ENCODE data around the gene ERO1B.

DNA sequence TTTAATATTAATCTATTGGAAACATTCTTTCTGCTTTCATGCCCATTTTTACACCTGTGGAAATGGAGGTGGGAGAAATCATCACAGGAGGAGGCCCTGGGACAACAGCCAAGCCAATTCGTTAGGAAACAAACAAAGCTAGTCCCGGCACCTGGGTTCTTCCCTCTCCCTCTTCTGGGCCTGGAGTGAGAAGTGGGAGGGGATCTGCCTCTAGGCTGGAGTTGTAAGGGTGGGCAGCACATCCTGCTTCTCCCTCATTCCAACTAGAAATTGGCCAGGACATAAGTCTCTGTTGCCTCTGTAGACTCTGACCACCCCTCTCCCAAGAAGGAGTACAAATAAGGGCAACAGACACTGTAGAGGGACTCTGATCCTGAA lies 20.2 kb upstream of the ERO1B start:
- TF ChIP-seq, protein P1, sequence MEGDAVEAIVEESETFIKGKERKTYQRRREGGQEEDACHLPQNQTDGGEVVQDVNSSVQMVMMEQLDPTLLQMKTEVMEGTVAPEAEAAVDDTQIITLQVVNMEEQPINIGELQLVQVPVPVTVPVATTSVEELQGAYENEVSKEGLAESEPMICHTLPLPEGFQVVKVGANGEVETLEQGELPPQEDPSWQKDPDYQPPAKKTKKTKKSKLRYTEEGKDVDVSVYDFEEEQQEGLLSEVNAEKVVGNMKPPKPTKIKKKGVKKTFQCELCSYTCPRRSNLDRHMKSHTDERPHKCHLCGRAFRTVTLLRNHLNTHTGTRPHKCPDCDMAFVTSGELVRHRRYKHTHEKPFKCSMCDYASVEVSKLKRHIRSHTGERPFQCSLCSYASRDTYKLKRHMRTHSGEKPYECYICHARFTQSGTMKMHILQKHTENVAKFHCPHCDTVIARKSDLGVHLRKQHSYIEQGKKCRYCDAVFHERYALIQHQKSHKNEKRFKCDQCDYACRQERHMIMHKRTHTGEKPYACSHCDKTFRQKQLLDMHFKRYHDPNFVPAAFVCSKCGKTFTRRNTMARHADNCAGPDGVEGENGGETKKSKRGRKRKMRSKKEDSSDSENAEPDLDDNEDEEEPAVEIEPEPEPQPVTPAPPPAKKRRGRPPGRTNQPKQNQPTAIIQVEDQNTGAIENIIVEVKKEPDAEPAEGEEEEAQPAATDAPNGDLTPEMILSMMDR (IDR thresholded peaks at IDR 0.05; ENCODE audit: poor library complexity, severe bottlenecking) = no peak
- TF ChIP-seq POLR2AphosphoS5 (IDR thresholded peaks at IDR 0.05) (no peak), MXI1 (conservative IDR thresholded peaks at IDR 0.05; ENCODE audit: poor library complexity, severe bottlenecking) (no peak), EZH2 (IDR thresholded peaks at IDR 0.05; ENCODE audit: borderline replicate concordance, insufficient read depth, low read length, poor library complexity, severe bottlenecking) (no peak), TAF1 (IDR thresholded peaks at IDR 0.05; ENCODE audit: low read depth) (no peak)
- TF ChIP-seq, protein P2, sequence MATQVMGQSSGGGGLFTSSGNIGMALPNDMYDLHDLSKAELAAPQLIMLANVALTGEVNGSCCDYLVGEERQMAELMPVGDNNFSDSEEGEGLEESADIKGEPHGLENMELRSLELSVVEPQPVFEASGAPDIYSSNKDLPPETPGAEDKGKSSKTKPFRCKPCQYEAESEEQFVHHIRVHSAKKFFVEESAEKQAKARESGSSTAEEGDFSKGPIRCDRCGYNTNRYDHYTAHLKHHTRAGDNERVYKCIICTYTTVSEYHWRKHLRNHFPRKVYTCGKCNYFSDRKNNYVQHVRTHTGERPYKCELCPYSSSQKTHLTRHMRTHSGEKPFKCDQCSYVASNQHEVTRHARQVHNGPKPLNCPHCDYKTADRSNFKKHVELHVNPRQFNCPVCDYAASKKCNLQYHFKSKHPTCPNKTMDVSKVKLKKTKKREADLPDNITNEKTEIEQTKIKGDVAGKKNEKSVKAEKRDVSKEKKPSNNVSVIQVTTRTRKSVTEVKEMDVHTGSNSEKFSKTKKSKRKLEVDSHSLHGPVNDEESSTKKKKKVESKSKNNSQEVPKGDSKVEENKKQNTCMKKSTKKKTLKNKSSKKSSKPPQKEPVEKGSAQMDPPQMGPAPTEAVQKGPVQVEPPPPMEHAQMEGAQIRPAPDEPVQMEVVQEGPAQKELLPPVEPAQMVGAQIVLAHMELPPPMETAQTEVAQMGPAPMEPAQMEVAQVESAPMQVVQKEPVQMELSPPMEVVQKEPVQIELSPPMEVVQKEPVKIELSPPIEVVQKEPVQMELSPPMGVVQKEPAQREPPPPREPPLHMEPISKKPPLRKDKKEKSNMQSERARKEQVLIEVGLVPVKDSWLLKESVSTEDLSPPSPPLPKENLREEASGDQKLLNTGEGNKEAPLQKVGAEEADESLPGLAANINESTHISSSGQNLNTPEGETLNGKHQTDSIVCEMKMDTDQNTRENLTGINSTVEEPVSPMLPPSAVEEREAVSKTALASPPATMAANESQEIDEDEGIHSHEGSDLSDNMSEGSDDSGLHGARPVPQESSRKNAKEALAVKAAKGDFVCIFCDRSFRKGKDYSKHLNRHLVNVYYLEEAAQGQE (IDR thresholded peaks at IDR 0.05; ENCODE audit: borderline replicate concordance) = no peak

All from neural cell (in vitro differentiated cells).